Measurements from ENCODE around the gene INTS1. TPM values are rescaled to one million over a fixed set of nuclear protein-coding genes. Genes with fewer than 3 reads are reported as not detected.

INTS1 gene
- total RNA-seq, 1 donor from 2014 or later: 163 TPM

DNA sequence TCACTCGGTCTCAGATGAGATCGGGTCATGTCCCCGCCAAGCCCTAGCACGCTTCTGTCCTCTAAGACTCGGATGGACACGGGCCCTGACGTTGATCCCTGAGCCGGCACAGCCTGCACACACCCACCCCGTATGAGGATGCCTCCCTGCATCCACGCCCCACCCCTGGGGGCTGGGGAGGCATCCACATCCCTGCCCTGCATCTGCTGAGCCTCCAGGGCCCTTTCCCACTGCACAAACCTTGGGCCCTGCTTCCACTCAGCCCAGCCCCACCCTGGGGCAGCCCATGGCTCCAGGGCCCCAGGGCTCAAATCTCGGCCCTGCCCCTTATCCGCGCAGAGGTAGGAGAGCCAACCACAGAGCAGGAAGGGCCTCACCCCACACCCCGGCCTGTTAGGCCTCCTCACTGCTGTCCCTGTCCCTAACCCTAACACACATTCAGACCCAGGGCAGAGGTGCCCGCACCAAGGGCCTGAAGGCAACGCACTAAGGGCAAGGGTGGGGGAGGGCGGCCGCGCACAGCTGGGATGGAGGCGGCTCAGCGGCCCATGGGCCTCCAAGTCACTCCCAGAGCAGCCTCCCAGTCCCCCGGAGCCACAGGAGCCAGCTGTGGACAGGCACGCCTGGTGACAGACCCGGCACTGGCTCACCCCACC is 35.4 kb downstream of the INTS1 start:
- peaks cover 8% of the 10 kb centered on the region for H3K4me1 Mint-ChIP-seq
- DNase-seq (ENCODE audit: low spot score in 2 of 2, unreplicated experiment in 2 of 2): no peak
- H3K4me3 Mint-ChIP-seq: no peak overlapping the region
- H3K9me3 Mint-ChIP-seq: no peaks in the 10 kb centered on the region
- H3K27ac Mint-ChIP-seq: no peak overlapping the region
- H3K36me3 Mint-ChIP-seq: no peaks in the 10 kb centered on the region
- TF ChIP-seq, protein P1, sequence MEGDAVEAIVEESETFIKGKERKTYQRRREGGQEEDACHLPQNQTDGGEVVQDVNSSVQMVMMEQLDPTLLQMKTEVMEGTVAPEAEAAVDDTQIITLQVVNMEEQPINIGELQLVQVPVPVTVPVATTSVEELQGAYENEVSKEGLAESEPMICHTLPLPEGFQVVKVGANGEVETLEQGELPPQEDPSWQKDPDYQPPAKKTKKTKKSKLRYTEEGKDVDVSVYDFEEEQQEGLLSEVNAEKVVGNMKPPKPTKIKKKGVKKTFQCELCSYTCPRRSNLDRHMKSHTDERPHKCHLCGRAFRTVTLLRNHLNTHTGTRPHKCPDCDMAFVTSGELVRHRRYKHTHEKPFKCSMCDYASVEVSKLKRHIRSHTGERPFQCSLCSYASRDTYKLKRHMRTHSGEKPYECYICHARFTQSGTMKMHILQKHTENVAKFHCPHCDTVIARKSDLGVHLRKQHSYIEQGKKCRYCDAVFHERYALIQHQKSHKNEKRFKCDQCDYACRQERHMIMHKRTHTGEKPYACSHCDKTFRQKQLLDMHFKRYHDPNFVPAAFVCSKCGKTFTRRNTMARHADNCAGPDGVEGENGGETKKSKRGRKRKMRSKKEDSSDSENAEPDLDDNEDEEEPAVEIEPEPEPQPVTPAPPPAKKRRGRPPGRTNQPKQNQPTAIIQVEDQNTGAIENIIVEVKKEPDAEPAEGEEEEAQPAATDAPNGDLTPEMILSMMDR (IDR thresholded peaks at IDR 0.05; ENCODE audit: unreplicated experiment): no peak
- H3K27me3 Mint-ChIP-seq (ENCODE audit: low read depth): no peaks in the 10 kb centered on the region

DNA sequence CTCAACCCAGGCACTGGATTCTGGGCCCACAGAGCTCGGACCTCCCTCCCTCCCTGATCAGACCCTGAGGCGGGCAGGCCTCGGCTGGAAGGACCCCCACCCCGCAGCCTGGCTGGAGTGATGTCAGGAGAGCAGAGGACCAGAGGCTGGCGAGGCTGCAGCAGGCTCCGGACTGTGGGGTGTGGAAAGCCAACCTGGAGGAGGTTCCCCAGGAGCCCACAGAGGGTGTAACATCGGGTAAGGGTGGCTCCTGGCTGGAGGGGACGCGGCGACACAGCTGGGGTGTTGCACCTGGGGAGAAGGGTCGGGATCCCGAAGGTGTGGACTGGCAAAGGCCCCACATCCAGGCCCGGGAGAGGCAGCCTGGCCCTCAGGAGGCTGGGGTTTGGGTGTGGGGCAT is 36.0 kb downstream of the INTS1 start:
- Mint-ChIP-seq H3K9me3 (no peaks in the 10 kb centered on the region), H3K27ac (no peak overlapping the region), H3K4me1 (peaks cover 8% of the 10 kb centered on the region), H3K36me3 (no peaks in the 10 kb centered on the region), H3K4me3 (no peak overlapping the region), H3K27me3 (ENCODE audit: low read depth) (no peaks in the 10 kb centered on the region)
- no peak for DNase-seq (ENCODE audit: low spot score in 2 of 2, unreplicated experiment in 2 of 2)
- TF ChIP-seq, protein P1 (IDR thresholded peaks at IDR 0.05; ENCODE audit: unreplicated experiment): no peak

DNA sequence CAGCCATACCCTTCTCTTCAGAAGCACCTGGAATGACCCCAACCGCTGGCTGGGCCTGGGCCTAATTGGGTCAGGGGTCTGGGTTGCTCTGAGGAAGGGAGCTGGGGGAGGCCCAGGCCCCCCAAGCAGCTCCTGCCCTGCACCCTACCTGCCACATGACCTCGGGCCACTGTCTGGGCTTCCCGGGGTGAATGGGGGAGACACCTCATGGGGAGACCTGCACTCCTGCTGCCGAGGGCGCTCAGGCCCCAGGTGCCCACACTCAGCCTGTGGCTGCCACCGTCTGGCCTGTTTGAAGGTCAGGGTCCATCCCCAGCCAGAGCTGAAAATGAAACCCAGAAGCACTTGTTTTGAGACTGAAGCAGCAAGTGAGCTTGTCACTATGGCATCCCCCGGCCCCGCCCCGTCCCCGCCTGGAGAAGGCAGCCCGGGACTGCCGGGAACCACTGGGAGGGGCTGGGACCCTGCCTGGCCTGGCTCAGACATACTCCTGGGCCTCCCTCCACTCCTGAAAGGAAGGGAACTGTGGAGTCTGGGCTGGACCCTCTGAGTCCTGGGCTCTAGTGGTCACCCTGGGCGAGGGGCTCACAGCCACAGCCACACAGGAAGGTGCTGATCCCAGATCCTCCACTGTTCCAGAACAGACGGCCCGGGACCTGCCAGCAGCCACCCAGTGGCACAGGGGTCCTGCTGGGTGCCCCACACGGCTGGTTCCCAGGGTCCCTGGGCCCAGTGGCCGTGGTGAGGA is 37.5 kb downstream of the INTS1 start:
- no peaks in the 10 kb centered on the region for H3K36me3 Mint-ChIP-seq
- DNase-seq (ENCODE audit: low spot score in 2 of 2, unreplicated experiment in 2 of 2): peak; percentile 47 to 67

DNA sequence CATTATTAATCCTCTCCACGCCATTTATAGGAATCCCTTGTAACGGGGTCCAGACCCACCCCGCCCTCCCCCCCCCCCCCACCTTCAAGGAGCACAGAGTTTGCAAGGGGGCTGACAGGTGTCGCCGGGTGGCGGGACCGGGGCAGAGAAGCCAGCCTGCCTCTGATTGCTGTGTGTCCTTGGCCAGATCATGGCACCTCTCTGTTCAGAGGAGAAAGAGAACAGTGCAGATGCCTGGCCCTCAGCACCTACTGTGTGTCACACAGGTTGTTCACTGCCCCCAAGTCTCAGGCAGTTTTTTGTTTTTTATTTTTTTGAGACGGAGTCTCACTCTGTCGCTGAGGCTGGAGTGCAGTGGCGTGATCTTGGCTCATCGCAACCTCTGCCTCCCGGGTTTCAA is 39.5 kb downstream of the INTS1 start:
- no peaks in the 10 kb centered on the region for H3K9me3 Mint-ChIP-seq
- no peak overlapping the region for H3K4me3 Mint-ChIP-seq
- no peaks in the 10 kb centered on the region for H3K27me3 Mint-ChIP-seq (ENCODE audit: low read depth)
- peaks cover 25% of the 10 kb centered on the region for H3K4me1 Mint-ChIP-seq
- H3K36me3 Mint-ChIP-seq: no peaks in the 10 kb centered on the region
- DNase-seq (ENCODE audit: low spot score in 2 of 2, unreplicated experiment in 2 of 2): no peak
- H3K27ac Mint-ChIP-seq: no peak overlapping the region
- TF ChIP-seq, protein P1 (IDR thresholded peaks at IDR 0.05; ENCODE audit: unreplicated experiment): no peak

More for the DNA sequence above, 37.5 kb downstream of the INTS1 start:
- Mint-ChIP-seq H3K27ac (peak overlapping the region; percentile 47), H3K9me3 (no peaks in the 10 kb centered on the region), H3K27me3 (ENCODE audit: low read depth) (no peaks in the 10 kb centered on the region), H3K4me3 (no peak overlapping the region), H3K4me1 (peaks cover 14% of the 10 kb centered on the region)
- TF ChIP-seq, protein P1 (IDR thresholded peaks at IDR 0.05; ENCODE audit: unreplicated experiment): no peak

DNA sequence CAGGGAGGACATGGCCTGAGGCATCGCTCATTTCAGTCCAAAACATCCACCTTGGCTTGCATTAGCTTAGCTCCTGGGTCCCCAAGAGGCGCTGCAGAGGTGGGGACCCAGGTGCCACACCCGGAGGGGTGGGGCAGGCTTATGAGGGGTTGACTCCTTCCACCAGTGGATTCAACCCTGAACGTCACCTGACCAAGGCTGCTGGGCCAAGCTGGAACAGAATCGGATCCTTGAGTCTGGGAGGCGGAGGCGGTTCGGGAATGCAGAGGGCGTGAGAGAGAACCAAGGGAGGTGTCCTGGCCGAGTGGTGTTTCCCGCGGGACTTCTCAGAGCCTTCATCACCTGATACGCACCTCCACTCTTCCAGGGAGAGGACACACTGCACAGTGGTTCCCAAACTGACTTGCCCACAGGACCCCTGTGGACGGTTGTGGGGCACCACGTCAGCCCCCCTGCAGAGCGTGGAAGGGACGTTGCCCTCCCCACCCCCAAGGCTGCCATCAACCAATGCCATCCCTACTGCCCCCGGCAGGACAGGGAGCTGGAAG is 40.4 kb downstream of the INTS1 start:
- Mint-ChIP-seq H3K27ac (no peak overlapping the region), H3K4me3 (no peak overlapping the region), H3K27me3 (ENCODE audit: low read depth) (no peaks in the 10 kb centered on the region), H3K4me1 (peaks cover 25% of the 10 kb centered on the region), H3K36me3 (no peaks in the 10 kb centered on the region), H3K9me3 (no peaks in the 10 kb centered on the region)
- DNase-seq (ENCODE audit: low spot score in 2 of 2, unreplicated experiment in 2 of 2): no peak
- TF ChIP-seq, protein P1 (IDR thresholded peaks at IDR 0.05; ENCODE audit: unreplicated experiment): no peak
